ENCODE measurements around the gene PITX1. TPM values are rescaled to one million over a fixed set of nuclear protein-coding genes. Genes with fewer than 3 reads are reported as not detected.

The PITX1 gene
- total and polyA plus RNA-seq, 12 donors = 0.06 to 0.24 (median 0.12) TPM; not detected in 8

GRCh38 chr5:135067587-135067986 lies 33.6 kb upstream of the PITX1 start:
- ATAC-seq (no peak), DNase-seq (no peak)
- TF ChIP-seq, protein P1, sequence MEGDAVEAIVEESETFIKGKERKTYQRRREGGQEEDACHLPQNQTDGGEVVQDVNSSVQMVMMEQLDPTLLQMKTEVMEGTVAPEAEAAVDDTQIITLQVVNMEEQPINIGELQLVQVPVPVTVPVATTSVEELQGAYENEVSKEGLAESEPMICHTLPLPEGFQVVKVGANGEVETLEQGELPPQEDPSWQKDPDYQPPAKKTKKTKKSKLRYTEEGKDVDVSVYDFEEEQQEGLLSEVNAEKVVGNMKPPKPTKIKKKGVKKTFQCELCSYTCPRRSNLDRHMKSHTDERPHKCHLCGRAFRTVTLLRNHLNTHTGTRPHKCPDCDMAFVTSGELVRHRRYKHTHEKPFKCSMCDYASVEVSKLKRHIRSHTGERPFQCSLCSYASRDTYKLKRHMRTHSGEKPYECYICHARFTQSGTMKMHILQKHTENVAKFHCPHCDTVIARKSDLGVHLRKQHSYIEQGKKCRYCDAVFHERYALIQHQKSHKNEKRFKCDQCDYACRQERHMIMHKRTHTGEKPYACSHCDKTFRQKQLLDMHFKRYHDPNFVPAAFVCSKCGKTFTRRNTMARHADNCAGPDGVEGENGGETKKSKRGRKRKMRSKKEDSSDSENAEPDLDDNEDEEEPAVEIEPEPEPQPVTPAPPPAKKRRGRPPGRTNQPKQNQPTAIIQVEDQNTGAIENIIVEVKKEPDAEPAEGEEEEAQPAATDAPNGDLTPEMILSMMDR (IDR thresholded peaks at IDR 0.05) = no peak
- H3K4me1 ChIP-seq = peaks cover 0 to 2% (median 0%) of the 10 kb centered on the region in 9 donors
- intact Hi-C loops (cut with DNase I) = no loop called here
- WGBS, 2 donors = 77 to 84% methylated on average over 9 of the region's 9 CpGs
- H3K27ac ChIP-seq = no peak overlapping the region
- H3K36me3 ChIP-seq = no peaks in the 10 kb centered on the region
- H3K27me3 ChIP-seq = peaks cover 0 to 47% (median 13%) of the 10 kb centered on the region in 7 donors
- H3K4me3 ChIP-seq = no peak overlapping the region
- H3K9me3 ChIP-seq = no peaks in the 10 kb centered on the region

DNA sequence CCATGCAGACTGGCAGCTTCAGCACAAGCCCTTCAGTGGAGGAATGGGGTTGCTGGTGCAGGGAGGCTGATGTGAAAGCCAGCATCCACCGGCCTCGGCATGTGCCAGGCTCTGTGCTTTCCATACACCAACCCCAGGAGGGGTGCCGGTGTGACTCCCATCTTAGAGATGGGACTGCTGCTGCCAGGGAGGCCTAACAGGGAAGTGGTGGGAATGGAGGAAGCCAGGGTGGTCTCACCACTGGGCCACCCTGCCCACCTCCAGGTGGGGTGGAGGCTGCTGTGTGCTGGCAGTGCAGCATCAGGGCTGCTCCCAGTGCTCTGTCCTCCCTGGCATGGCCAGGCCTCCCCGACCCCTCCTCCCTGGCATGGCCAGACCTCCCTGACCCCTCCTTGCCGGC lies 32.8 kb upstream of the PITX1 start:
- H3K4me3 ChIP-seq = no peak overlapping the region
- no peaks in the 10 kb centered on the region for H3K9me3 ChIP-seq
- 74 to 85% methylated on average over 5 of the region's 5 CpGs for WGBS, 2 donors
- TF ChIP-seq, protein P1 (IDR thresholded peaks at IDR 0.05) = no peak
- intact Hi-C loops (cut with DNase I) = no loop called here
- ATAC-seq = no peak
- H3K27ac ChIP-seq = no peak overlapping the region
- DNase-seq = no peak
- H3K27me3 ChIP-seq = peaks cover 0 to 47% (median 13%) of the 10 kb centered on the region in 7 donors
- peaks cover 0 to 6% (median 0%) of the 10 kb centered on the region in 9 donors for H3K4me1 ChIP-seq
- no peaks in the 10 kb centered on the region for H3K36me3 ChIP-seq

DNA sequence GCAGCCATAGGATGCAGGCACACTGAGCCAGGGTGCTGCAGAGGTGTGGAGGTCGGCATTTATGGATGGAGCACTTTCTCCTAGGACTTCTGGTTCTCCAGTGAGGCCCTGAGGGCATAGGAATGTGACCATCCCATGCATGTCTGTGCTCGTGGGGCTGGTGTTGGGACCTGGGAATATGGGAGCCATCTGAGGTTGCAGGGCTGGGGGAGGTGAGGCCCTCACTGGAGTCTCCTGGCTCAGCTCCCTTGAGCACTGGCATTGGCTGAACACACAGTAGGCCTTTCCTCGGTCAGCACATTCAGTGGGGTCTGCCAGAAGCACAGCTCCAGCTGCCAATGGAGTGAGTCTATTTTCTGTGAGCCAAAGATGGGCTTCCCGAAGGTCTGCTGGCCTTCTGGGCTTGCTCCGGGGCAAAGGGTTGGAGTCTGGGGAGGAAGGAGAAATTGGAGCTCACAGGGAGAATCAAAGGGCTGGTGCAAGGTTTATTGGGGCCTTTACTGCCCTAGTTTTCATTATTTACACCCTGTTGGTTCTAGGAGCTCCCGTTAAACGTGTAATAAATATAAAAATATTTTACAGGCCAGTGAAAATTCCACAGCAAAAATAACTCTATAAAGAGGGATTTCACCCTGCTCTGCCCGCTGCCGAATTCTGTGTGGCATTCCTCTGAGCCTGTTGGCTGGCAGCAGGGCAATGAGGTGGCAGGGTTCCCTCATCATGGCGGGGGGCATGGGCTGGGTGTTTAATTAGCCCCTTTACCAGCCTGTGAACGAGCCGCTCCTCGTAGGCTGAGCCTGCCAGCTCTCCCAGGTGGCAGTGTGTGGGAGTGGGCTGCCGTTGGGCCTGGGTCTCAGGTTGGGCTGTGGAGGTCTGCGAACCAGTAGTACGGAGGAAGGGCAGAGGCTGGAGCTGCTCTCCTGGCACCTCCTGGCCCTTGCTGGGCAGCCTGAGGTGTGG lies 31.6 kb upstream of the PITX1 start:
- DNase-seq = no peak
- no peak for ATAC-seq
- intact Hi-C loops (cut with DNase I) = no loop called here
- WGBS, 2 donors = 81% methylated on average over 16 of the region's 16 CpGs
- Histone ChIP-seq H3K27ac (no peak overlapping the region), H3K4me3 (no peak overlapping the region), H3K9me3 (no peaks in the 10 kb centered on the region), H3K36me3 (no peaks in the 10 kb centered on the region), H3K4me1 (peaks cover 0 to 6% (median 0%) of the 10 kb centered on the region in 9 donors), H3K27me3 (peaks cover 0 to 39% (median 5%) of the 10 kb centered on the region in 7 donors)
- TF ChIP-seq, protein P1 (IDR thresholded peaks at IDR 0.05) = no peak

DNA sequence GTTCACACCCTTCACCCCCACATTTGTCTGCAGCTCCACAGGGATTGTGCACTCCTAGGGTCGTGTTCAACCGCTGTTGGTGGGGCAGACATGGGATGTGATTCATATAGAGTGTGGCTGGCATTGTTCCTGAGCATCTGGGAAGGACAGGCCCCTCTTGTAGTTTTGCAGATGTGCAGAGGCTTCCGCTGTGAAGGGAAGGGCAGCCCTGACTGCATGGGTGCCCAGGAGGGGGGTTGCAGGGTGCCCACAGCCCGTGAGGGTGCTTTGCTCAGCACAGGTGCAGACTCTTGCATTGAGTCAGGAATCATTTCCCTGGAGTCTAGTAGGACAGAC lies 30.2 kb upstream of the PITX1 start:
- Histone ChIP-seq H3K27ac (no peak overlapping the region), H3K4me1 (peaks cover 0 to 6% (median 0%) of the 10 kb centered on the region in 9 donors), H3K27me3 (peaks cover 0 to 37% (median 5%) of the 10 kb centered on the region in 7 donors), H3K4me3 (no peak overlapping the region), H3K36me3 (no peaks in the 10 kb centered on the region), H3K9me3 (no peaks in the 10 kb centered on the region)
- WGBS, 2 donors = 58 to 61% methylated on average over 4 of the region's 4 CpGs
- TF ChIP-seq, protein P1 (IDR thresholded peaks at IDR 0.05) = no peak
- intact Hi-C loops (cut with DNase I) = no loop called here
- ATAC-seq (no peak), DNase-seq (no peak)

Measured in heart right ventricle (tissue), 16 donors.